Mesenteric fat pad (tissue), 1 donor: ENCODE data around the gene SPNS3. TPM values are rescaled to one million over a fixed set of nuclear protein-coding genes. Genes with fewer than 3 reads are reported as not detected.

Source experiments
- total RNA-seq: library from RNA; stranded (reverse); fragmentation: NEBNext Ultra II Directional; extraction: Animal tissue kit (Norgen Biotek cat#: 25700); gene quantifications from one replicate; pipeline ENCODE4 v1.2.1, GENCODE V29; 2021
- donor health status: DM: yes; HTN: yes; CAD: no.

The SPNS3 gene
- total RNA-seq, 1 donor from 2014 or later = not detected

Other genes starting within 250 kb of the SPNS3 start
- gene ANKFY1, start 170.0 kb upstream of the SPNS3 start, total RNA-seq = 51.8 TPM
- 57.6 TPM for gene UBE2G1, start 67.3 kb upstream of the SPNS3 start, total RNA-seq
- gene SPNS2, start 64.9 kb downstream of the SPNS3 start, total RNA-seq = 18.6 TPM
- gene MYBBP1A, start 121.4 kb downstream of the SPNS3 start, total RNA-seq = 54.0 TPM
- gene GGT6, start 126.6 kb downstream of the SPNS3 start, total RNA-seq = not detected
- gene SMTNL2, start 150.6 kb downstream of the SPNS3 start, total RNA-seq = 0.74 TPM
- not detected for gene ALOX15, start 207.7 kb downstream of the SPNS3 start, total RNA-seq